Gastrocnemius medialis (tissue), 4 donors: ENCODE measurements around the gene IGFBP4.

Source experiments
- POLR2A ChIP-seq, 2 donors: fragments of 450-650 bp; IDR thresholded peaks; one replicate each; pipeline ENCODE4 v1.6.1; 2017; ENCODE audit warnings: antibody characterized with exemption in 2 of 2, mild to moderate bottlenecking in 2 of 2, moderate library complexity in 2 of 2
- TF ChIP-seq, protein P1 (sequence below), 5 experiments: fragments of 450-650 bp in 3 of 5; fragments of 200-600 bp in 2 of 5; sonication (generic) in 2 of 5; IDR thresholded peaks in 4 of 5; conservative IDR thresholded peaks in 1 of 5; 1 replicate in 4 of 5; 2 replicates in 1 of 5; pipeline ENCODE4 v1.5.1; 2016 to 2019; ENCODE audit warnings: antibody characterized with exemption in 5 of 5, mild to moderate bottlenecking in 3 of 5, moderate library complexity in 3 of 5

DNA sequence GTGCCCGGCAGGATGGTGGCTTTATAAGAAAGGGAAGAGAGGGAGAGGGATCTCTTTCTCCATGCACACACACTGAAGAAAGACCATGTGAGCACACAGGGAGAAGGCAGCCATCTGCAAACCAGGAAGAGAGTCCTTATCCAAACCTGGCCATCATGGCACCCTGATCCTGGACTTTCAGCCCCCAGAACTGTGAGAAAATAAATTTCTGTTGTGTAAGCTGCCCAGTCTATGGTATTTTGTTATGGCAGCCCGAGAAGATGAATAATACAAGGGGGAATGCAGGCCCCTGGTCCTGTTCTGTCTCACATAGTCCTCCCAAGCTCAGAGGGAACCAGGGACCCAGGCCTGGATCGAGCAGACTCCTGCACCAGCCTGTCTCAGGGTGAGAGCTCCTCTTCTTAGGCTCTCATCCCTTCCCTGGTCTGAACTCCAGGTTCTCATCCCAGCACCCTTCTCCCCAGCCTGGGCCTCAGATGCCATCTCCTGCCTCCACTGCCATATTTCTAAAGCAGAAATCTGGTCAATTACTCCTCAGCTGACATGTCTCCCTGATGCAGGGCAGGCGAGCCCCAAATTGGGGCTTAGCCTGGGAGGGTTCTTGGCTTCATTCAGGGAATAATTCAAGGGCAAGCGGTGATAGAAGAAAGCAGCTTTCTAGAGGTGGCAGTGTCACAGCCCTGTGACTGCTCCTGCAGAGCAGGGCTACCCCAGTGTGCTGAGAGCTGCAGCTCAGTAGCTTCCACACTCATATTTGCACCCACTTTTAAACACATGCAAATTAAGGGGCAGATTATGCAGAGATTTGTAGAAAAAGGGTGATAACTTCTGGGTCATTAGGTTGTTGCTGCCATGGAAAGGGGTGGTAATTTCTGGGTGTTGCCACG lies 28.8 kb downstream of the IGFBP4 start:
- TF ChIP-seq, protein P1, sequence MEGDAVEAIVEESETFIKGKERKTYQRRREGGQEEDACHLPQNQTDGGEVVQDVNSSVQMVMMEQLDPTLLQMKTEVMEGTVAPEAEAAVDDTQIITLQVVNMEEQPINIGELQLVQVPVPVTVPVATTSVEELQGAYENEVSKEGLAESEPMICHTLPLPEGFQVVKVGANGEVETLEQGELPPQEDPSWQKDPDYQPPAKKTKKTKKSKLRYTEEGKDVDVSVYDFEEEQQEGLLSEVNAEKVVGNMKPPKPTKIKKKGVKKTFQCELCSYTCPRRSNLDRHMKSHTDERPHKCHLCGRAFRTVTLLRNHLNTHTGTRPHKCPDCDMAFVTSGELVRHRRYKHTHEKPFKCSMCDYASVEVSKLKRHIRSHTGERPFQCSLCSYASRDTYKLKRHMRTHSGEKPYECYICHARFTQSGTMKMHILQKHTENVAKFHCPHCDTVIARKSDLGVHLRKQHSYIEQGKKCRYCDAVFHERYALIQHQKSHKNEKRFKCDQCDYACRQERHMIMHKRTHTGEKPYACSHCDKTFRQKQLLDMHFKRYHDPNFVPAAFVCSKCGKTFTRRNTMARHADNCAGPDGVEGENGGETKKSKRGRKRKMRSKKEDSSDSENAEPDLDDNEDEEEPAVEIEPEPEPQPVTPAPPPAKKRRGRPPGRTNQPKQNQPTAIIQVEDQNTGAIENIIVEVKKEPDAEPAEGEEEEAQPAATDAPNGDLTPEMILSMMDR (IDR thresholded peaks at IDR 0.05 in 4 of 5, conservative IDR thresholded peaks at IDR 0.05 in 1 of 5) = no peak
- no peak for TF ChIP-seq POLR2A (IDR thresholded peaks at IDR 0.05)
